HG03108 (cell line): ENCODE results near the gene KCTD3.

ENCODE experiments used
- ATAC-seq: cut with Tn5 transposase; IDR thresholded peaks from one replicate; pipeline ENCODE4 v1.9.1; 2021; ENCODE audit warnings: moderate library complexity; ENCODE audit not compliant: unreplicated experiment

KCTD3 gene

DNA sequence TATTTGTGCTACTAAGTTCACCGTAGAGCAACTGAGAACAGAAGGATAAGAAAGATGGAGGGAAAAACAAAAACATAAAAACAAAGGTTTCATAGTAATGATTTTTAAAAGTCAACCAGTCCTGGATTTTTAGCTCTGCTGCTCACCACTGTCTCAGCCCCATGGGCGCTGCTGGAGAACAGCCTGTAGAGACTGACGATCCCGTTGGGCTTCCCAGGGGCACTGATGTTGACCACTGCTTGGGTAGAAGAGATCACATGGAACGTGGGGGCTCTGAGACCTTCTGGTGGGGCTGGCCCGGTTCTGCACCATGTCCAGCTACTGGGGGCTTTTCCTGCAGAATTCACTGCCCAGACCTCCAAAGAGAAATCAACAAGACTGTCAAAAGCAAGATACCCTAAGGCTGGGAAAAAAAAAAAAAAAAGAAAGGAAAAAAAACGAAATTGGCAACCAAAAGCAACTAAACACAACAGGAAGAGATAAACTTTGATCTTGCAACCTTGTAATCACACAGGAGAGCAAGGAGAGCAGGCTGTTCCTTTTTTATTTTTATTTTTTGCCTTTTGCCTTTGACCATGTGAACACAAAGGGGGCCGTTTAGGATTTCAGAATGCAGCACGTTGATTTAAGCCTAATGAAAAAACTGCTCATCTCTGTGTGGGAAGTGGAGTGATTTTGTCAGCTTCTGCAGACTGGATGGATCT lies 83.5 kb downstream of the KCTD3 start:
- no peak for ATAC-seq

DNA sequence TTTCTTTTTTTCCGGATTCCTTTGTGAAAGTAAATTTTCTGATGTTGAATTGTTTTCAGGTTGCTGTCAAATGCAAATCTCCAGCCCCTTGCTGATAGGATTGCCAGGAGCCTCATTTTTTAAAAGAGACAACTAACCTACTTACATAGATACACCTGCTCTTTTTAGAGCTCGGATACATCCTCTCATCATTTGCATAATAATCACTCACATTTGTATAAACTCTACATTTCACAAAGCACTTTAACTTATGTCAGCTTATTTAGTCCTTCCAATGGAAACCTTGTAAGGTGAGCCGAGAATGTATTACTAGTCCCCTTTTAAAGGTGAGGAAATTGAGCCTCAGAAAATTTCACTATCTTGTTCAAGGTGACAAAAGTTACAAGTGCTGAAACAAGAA lies 84.8 kb downstream of the KCTD3 start:
- ATAC-seq = no peak

DNA sequence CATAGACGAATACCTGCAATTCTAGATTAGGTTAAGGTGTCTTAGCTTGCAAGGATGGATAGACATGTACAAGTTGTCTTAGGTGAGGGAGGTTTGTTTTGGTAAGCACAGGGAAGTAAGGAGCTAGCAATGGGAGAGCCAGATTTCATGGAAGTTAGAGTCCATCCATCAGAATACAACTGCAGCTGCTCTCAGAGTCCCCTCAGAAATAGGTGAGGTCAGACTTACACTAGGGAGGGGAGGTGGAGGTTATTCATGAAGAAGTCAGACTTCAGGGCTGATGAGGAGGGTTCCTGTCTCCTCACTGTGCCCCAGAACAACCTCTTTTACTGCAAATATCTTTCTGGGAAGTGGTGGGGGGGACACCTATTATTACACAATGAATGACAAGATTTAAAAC lies 85.3 kb downstream of the KCTD3 start:
- no peak for ATAC-seq

DNA sequence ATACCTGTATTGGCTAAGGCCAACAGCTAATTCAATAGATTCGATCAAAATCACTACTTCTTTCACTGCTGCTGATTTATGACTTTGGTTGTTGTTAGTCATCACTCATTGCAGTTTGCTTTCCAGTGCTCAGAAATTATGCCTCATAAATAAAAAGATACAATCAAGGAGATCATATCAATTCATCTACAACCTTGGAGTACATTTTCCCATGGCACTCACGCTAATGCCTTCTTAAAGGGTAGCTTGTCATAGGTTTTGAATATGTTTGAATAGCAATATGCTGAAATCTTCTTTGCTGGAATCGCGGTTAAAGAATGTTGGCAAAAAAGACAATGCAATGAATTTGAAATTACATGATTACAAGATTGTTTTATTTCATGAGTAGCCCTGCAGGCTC lies 89.9 kb downstream of the KCTD3 start:
- no peak for ATAC-seq

DNA sequence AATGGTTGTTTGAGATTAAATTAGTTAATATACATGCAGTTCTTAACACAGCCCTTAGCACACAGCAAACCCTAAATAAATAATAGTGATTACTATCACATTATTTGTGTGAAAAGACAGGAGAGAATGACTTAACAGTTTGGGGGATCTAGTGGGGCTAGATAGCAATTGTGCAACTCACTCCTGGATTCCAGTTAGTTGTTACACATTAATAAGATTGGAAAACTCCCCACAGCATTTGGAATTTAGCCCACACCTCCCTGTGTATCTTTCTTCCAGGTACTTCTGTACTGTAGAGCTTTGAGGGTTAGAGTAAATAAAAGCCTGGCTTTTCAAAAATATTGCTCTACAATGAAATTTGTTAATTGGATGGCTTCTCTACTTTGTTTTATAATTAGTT lies 93.2 kb downstream of the KCTD3 start:
- ATAC-seq = no peak

DNA sequence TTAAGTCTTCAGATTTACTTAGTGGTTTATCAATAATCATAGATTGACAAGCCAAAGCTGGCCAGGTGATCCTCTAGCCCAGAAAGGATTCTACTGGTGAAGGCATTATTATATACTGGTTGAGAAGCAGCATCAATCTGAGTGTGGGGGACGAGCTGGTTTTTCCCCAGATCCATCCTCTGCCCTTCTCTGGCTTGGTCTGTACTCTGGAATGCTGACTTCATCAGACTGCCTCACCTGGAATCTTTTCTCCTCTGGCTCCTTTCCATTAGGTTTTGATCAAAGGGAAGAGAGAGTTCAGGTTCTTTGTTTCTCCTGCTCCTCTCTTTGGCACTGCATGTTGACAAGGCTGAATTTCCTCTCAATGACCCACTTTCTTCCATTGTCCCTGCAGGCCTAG lies 93.9 kb downstream of the KCTD3 start:
- no peak for ATAC-seq

DNA sequence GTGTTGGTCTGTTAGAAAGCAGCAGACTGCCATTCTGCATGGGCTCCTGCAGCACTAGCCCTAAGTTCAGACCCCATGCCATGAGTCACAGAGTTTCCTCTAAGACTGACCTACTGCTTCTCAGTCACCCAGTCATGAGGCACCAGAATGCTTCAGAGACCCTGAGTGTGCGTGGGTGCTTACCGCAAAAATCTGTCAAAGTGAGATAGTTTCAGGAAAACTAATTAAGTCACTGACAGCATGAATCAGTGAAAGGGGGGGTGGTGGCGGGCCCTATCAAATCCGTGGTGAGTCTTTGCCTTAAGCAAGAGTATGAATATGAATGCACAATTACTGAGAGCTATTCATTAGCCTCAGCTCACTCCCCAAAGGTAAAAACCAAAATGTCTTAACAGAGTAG lies 98.1 kb downstream of the KCTD3 start:
- ATAC-seq = no peak

DNA sequence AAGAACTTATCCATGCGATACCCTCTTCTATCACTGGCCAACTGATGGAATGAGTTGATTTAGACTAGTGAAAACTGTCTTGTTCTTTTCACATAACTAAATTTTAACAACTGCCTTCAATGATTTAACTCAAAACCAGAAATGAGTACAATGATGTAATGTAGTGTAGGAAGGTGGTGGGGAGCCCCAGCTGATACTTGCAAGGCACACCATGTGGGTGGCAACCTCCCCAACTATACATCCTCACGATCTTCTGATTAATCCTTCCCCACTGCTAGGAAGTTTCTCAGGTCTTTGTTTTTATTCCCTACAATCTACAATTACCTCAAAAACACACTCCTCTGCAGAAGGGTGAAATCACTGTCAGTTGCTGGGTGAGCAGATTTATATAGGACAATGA lies 100.7 kb downstream of the KCTD3 start:
- no peak for ATAC-seq

DNA sequence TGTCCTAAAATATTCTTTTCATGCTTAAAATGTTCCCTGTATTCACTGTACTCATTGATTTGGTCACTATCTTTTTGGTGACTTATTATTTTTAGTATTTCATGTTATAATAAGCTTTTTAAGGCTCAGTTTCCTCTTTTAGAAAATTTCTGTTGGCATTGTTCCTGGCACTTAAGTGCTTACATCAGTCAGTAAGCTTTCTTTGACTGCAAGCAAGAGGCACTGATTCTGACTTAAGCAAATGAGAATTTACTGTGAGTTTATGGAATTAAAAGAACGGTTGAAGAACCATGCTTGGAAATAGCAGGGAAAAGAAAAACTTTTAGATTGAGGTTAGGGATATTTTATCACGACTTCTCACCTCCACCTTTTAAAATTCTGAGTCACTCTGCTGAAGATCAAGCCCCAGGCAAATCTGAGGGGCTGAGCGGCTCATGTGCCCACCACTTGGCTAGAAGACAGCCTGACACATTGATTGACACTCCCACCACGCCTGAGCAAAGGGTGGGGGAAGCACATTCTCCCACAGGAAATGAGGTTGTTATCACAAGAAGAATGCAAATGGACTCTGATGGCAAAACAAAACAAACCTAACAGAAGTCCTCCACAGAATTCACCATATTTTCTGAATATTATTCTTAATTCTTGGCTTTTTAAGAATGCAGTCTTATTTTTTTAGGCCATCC lies 102.8 kb downstream of the KCTD3 start:
- ATAC-seq = no peak
